H9 (cell line): ENCODE results near the gene CACNA1I. TPM values are rescaled to one million over a fixed set of nuclear protein-coding genes. Genes with fewer than 3 reads are reported as not detected.

ENCODE experiments used
- DNase-seq: peaks from one replicate; pipeline ENCODE4 v3.0.0-alpha.2; 2017
- H2AFZ ChIP-seq: one replicate; pipeline ENCODE4 v1.6.1; 2013; ENCODE audit warnings: mild to moderate bottlenecking, low read length, control low read depth, moderate library complexity
- H2AK5ac ChIP-seq: 2 replicates; pipeline ENCODE4 v1.6.1; 2013; ENCODE audit warnings: low read length, control low read depth, mixed read lengths; ENCODE audit not compliant: insufficient read length
- H2BK120ac ChIP-seq: one replicate; pipeline ENCODE4 v1.6.1; 2013; ENCODE audit warnings: low read depth, mild to moderate bottlenecking, low read length, control low read depth, inconsistent platforms; ENCODE audit not compliant: poor library complexity, severe bottlenecking
- H2BK12ac ChIP-seq: 2 replicates; pipeline ENCODE4 v1.6.1; 2013; ENCODE audit warnings: low read length, control low read depth, mixed read lengths, low read depth; ENCODE audit not compliant: insufficient read length
- H2BK15ac ChIP-seq: 2 replicates; pipeline ENCODE4 v1.6.1; 2013; ENCODE audit warnings: low read depth, low read length, control low read depth
- H2BK20ac ChIP-seq: one replicate; pipeline ENCODE4 v1.6.1; 2013; ENCODE audit warnings: low read depth, mild to moderate bottlenecking, low read length, control low read depth, inconsistent platforms; ENCODE audit not compliant: poor library complexity, severe bottlenecking
- H2BK5ac ChIP-seq: 2 replicates; pipeline ENCODE4 v1.6.1; 2013; ENCODE audit warnings: low read length, control low read depth, mixed read lengths; ENCODE audit not compliant: insufficient read length
- H3K14ac ChIP-seq: 2 replicates; pipeline ENCODE4 v1.6.1; 2013; ENCODE audit warnings: low read length, control low read depth; ENCODE audit not compliant: insufficient read depth
- H3K18ac ChIP-seq: 2 replicates; pipeline ENCODE4 v1.6.1; 2013; ENCODE audit warnings: low read depth, mild to moderate bottlenecking, mixed read lengths, low read length, control low read depth; ENCODE audit not compliant: insufficient read length
- H3K23ac ChIP-seq: 2 replicates; pipeline ENCODE4 v1.6.1; 2013; ENCODE audit warnings: low read length, control low read depth, mixed read lengths, low read depth; ENCODE audit not compliant: insufficient read length
- H3K23me2 ChIP-seq: 2 replicates; pipeline ENCODE4 v1.6.1; 2013; ENCODE audit warnings: low read depth, mild to moderate bottlenecking, mixed read lengths, low read length, control low read depth; ENCODE audit not compliant: insufficient read length, poor library complexity, severe bottlenecking
- H3K27ac ChIP-seq: 2 replicates; pipeline ENCODE4 v1.5.1; 2013; ENCODE audit warnings: low read length, control low read depth, mixed read lengths, low read depth; ENCODE audit not compliant: insufficient read length
- H3K27me3 ChIP-seq: 2 replicates; pipeline ENCODE4 v1.6.1; 2013; ENCODE audit warnings: low read length, control low read depth, inconsistent platforms; ENCODE audit not compliant: insufficient read depth
- H3K4ac ChIP-seq: 2 replicates; pipeline ENCODE4 v1.6.1; 2013; ENCODE audit warnings: low read depth, mild to moderate bottlenecking, control low read depth, inconsistent platforms, low read length, moderate library complexity
- H3K4me1 ChIP-seq: 2 replicates; pipeline ENCODE4 v1.6.1; 2013; ENCODE audit warnings: low read length, control low read depth, inconsistent platforms; ENCODE audit not compliant: insufficient read depth
- H3K4me2 ChIP-seq: 2 replicates; pipeline ENCODE4 v1.6.1; 2013; ENCODE audit warnings: low read length, control low read depth, mixed read lengths; ENCODE audit not compliant: insufficient read length, insufficient read depth
- H3K56ac ChIP-seq: 2 replicates; pipeline ENCODE4 v1.6.1; 2013; ENCODE audit warnings: low read depth, mild to moderate bottlenecking, mixed read lengths, low read length, control low read depth; ENCODE audit not compliant: insufficient read length
- H3K79me1 ChIP-seq: 2 replicates; pipeline ENCODE4 v1.6.1; 2013; ENCODE audit warnings: low read depth, mild to moderate bottlenecking, moderate library complexity, low read length, control low read depth, inconsistent platforms; ENCODE audit not compliant: insufficient read depth, poor library complexity, severe bottlenecking
- H3K79me2 ChIP-seq: 2 replicates; pipeline ENCODE4 v1.6.1; 2013; ENCODE audit warnings: low read length, control low read depth, inconsistent platforms; ENCODE audit not compliant: insufficient read depth
- H3K9ac ChIP-seq: 2 replicates; pipeline ENCODE4 v1.6.1; 2013; ENCODE audit warnings: low read length, control low read depth, mixed read lengths; ENCODE audit not compliant: insufficient read length; ENCODE audit errors: extremely low read depth
- H3K9me3 ChIP-seq: one replicate; pipeline ENCODE4 v1.6.1; 2013; ENCODE audit warnings: low read depth, low read length, inconsistent platforms; ENCODE audit not compliant: control insufficient read depth
- H3T11ph ChIP-seq: one replicate; pipeline ENCODE4 v1.6.1; 2013; ENCODE audit warnings: mild to moderate bottlenecking, low read length, control low read depth, inconsistent platforms
- H4K20me1 ChIP-seq: one replicate; pipeline ENCODE4 v1.6.1; 2013; ENCODE audit not compliant: control insufficient read depth, insufficient read length, insufficient read depth
- H4K5ac ChIP-seq: 2 replicates; pipeline ENCODE4 v1.6.1; 2013; ENCODE audit warnings: low read depth, mild to moderate bottlenecking, mixed read lengths, low read length, control low read depth; ENCODE audit not compliant: insufficient read length
- H4K8ac ChIP-seq: replicated peaks from 2 replicates; pipeline ENCODE4 v1.6.1; 2013; ENCODE audit warnings: low read length, control low read depth, mixed read lengths, low read depth; ENCODE audit not compliant: insufficient read length
- H4K91ac ChIP-seq: 2 replicates; pipeline ENCODE4 v1.6.1; 2013; ENCODE audit warnings: low read depth, mild to moderate bottlenecking, moderate library complexity, mixed read lengths, low read length, control low read depth; ENCODE audit not compliant: insufficient read length
- H3K27ac Mint-ChIP-seq, 3 experiments: 2 replicates in 2 of 3; 3 replicates in 1 of 3; pipeline ENCODE4 v1.8.0; 2020 to 2021; ENCODE audit warnings: mixed read lengths in 3 of 3, mild to moderate bottlenecking in 1 of 3, moderate library complexity in 1 of 3
- H3K27me3 Mint-ChIP-seq: 2 replicates; pipeline ENCODE4 v1.8.0; 2021; ENCODE audit warnings: low read depth, mild to moderate bottlenecking, moderate library complexity, mixed read lengths
- H3K36me3 Mint-ChIP-seq, 3 experiments: 2 replicates in 2 of 3; 3 replicates in 1 of 3; pipeline ENCODE4 v1.8.0; 2020 to 2021; ENCODE audit warnings: low read depth in 3 of 3, mixed read lengths in 3 of 3; ENCODE audit not compliant: insufficient read depth in 1 of 3
- H3K4me1 Mint-ChIP-seq, 2 experiments: 2 replicates each; pipeline ENCODE4 v1.8.0; 2020; ENCODE audit warnings: mixed read lengths in 2 of 2
- H3K4me3 Mint-ChIP-seq, 2 experiments: 2 replicates in 1 of 2; 3 replicates in 1 of 2; pipeline ENCODE4 v1.8.0; 2020 to 2021; ENCODE audit warnings: mild to moderate bottlenecking in 2 of 2, mixed read lengths in 2 of 2, moderate library complexity in 1 of 2
- H3K9me3 Mint-ChIP-seq, 2 experiments: 2 replicates in 1 of 2; 3 replicates in 1 of 2; pipeline ENCODE4 v1.8.0; 2020; ENCODE audit warnings: mild to moderate bottlenecking in 2 of 2, mixed read lengths in 2 of 2, moderate library complexity in 1 of 2
- CTCF ChIP-seq: fragments of 200-600 bp; sonication (generic); conservative IDR thresholded peaks from 3 replicates; pipeline ENCODE4 v1.8.0; 2021; ENCODE audit warnings: antibody characterized with exemption, mild to moderate bottlenecking
- WGBS: extraction: QIAGEN DNeasy Blood & Tissue Kit; methylation state at CpG from one replicate; pipeline ENCODE4 v1.1.7; 2013; ENCODE audit warnings: missing lambda C conversion rate, low lambda C conversion rate, mixed read lengths; ENCODE audit not compliant: insufficient read length; ENCODE audit errors: extremely low coverage; 5-methylcytosine and 5-hydroxymethylcytosine counted together
- total RNA-seq: library from RNA; stranded (reverse); gene quantifications from 2 replicates; pipeline ENCODE4 v1.2.1, GENCODE V29; 2021

Gene CACNA1I
- total RNA-seq, 1 experiment from 2014 or later, result 0.50 TPM

GRCh38 chr22:39707351-39707750 is 136.8 kb downstream of the CACNA1I start:
- H3K36me3 Mint-ChIP-seq, result no peaks in the 10 kb centered on the region
- H3K23ac ChIP-seq, result no peak overlapping the region
- peaks cover 8 to 15% of the 10 kb centered on the region in 2 experiments for H3K4me1 Mint-ChIP-seq
- no peak overlapping the region for H2BK12ac ChIP-seq
- H2AK5ac ChIP-seq, result no peak overlapping the region
- H3K18ac ChIP-seq, result no peak overlapping the region
- no peak overlapping the region for H4K8ac ChIP-seq
- H2BK20ac ChIP-seq, result no peak overlapping the region
- H2BK5ac ChIP-seq, result no peak overlapping the region
- no peak overlapping the region for H2AFZ ChIP-seq
- H3K27me3 Mint-ChIP-seq, result peaks cover 4% of the 10 kb centered on the region
- no peak overlapping the region for H3K14ac ChIP-seq
- no peak overlapping the region for H3K56ac ChIP-seq
- no peak overlapping the region for H3K9ac ChIP-seq
- H3K27ac Mint-ChIP-seq, result no peak overlapping the region
- H3K23me2 ChIP-seq, result no peaks in the 10 kb centered on the region
- no peak for TF ChIP-seq CTCF
- no peak overlapping the region for H4K91ac ChIP-seq
- no peak overlapping the region for H3K27ac ChIP-seq
- H3K4ac ChIP-seq, result no peak overlapping the region
- H4K20me1 ChIP-seq, result no peaks in the 10 kb centered on the region
- H2BK15ac ChIP-seq, result no peak overlapping the region
- H3K27me3 ChIP-seq, result no peaks in the 10 kb centered on the region
- no peaks in the 10 kb centered on the region for H3K79me1 ChIP-seq
- H2BK120ac ChIP-seq, result no peak overlapping the region
- no peak overlapping the region for H3K4me2 ChIP-seq
- no peak overlapping the region for H4K5ac ChIP-seq
- H3K9me3 Mint-ChIP-seq, result no peaks in the 10 kb centered on the region
- H3T11ph ChIP-seq, result no peak overlapping the region
- H3K4me1 ChIP-seq, result no peaks in the 10 kb centered on the region
- DNase-seq, result no peak
- no peak overlapping the region for H3K4me3 Mint-ChIP-seq
- no peaks in the 10 kb centered on the region for H3K9me3 ChIP-seq
- WGBS, result no CpG with 5 or more reads among the region's 5 CpGs
- H3K79me2 ChIP-seq, result no peaks in the 10 kb centered on the region
